Pancreas (tissue), 10 donors: Measurements from ENCODE around the gene PTPN14. TPM values are rescaled to one million over a fixed set of nuclear protein-coding genes. Genes with fewer than 3 reads are reported as not detected.

Experiments used
- ATAC-seq, 4 donors: fragments of 200-7000 bp; cut with Tn5 transposase; one replicate each; pipeline versions ENCODE4 v1.8.0 to v1.9.1; 2020; ENCODE audit warnings: mild to moderate bottlenecking in 4 of 4, moderate library complexity in 4 of 4
- DNase-seq, 6 donors: peaks; one replicate each; pipeline ENCODE4 v3.0.0-alpha.2; 2020
- FAIRE-seq: peaks from 2 replicates; lab custom pipeline; 2012; peaks lifted over from hg19 to GRCh38; lab: Jason Lieb, UNC
- H3K27ac ChIP-seq, 4 donors: fragments of 200-600 bp; sonication (generic); 1 replicate in 3 of 4; 2 replicates in 1 of 4; pipeline versions ENCODE4 v1.5.0 to v1.8.0; 2020
- H3K27me3 ChIP-seq, 4 donors: fragments of 200-600 bp; one replicate each; pipeline ENCODE4 v1.8.0; 2021
- H3K36me3 ChIP-seq, 3 donors: fragments of 200-600 bp; sonication (generic) in 1 of 3; one replicate each; pipeline versions ENCODE4 v1.5.0 to v1.8.0; 2020 to 2021
- H3K4me1 ChIP-seq, 3 donors: fragments of 200-600 bp; one replicate each; pipeline ENCODE4 v1.8.0; 2021
- H3K4me3 ChIP-seq, 4 donors: fragments of 200-600 bp; sonication (generic) in 2 of 4; one replicate each; pipeline versions ENCODE4 v1.5.0 to v1.8.0; 2020 to 2021
- H3K9me3 ChIP-seq, 4 donors: fragments of 200-600 bp; one replicate each; pipeline ENCODE4 v1.8.0; 2021
- CTCF ChIP-seq, 4 donors: fragments of 200-600 bp; sonication (generic) in 3 of 4; IDR thresholded peaks; one replicate each; pipeline versions ENCODE4 v1.5.0 to v1.8.0; 2021; ENCODE audit warnings: antibody characterized with exemption in 4 of 4
- WGBS, 2 donors: extraction: QIAGEN DNeasy Blood & Tissue Kit; methylation state at CpG; one replicate each; pipeline ENCODE4 v1.1.7; 2013; 5-methylcytosine and 5-hydroxymethylcytosine counted together
- intact Hi-C, 3 donors: fragments of 100-400 bp; cut with DNase I; formaldehyde crosslinking; loops; one replicate each; pipeline versions ENCODE4 v1.11.1 to v1.14.2; 2022
- polyA plus RNA-seq, 2 donors: library from polyadenylated mRNA; stranded (reverse); fragments of 200-250 nt; gene quantifications; one replicate each; pipeline ENCODE4 v1.2.3, GENCODE V29; 2013
- total RNA-seq, 6 donors: library from RNA; stranded (reverse); fragmentation: NEBNext Ultra II Directional in 4 of 6; extraction: Animal tissue kit (Norgen Biotek cat#: 25700) in 4 of 6; gene quantifications; one replicate each; pipeline versions ENCODE4 v1.2.1 to v1.2.4, GENCODE V29; 2021 to 2023
- donor health status: healthy with polysubstance abuse.
- donor health status: DM: no; HTN: no; CAD: no; lungs with moderate emphysema.
- donor health status: DM: no; HTN: no; CAD: no.
- donor health status: control.
- donor health status: control.
- donor health status: Bipolar disorder and iron deficiency.
- donor health status: DM: yes; HTN: yes; CAD: no.
- donor health status: DM: no; HTN: no; CAD: no.
- donor health status: DM: no; HTN: no; CAD: no.
- donor health status: DM: yes; HTN: yes; CAD: no.

PTPN14 gene
- total and polyA plus RNA-seq, 8 donors, result 1.9 to 17.5 (median 11.5) TPM

GRCh38 chr1:214425716-214426425, 125.5 kb downstream of the PTPN14 start:
- FAIRE-seq (no peak), ATAC-seq (no peak), DNase-seq (no peak)
- Histone ChIP-seq H3K36me3 (no peaks in the 10 kb centered on the region), H3K27ac (no peak overlapping the region), H3K4me1 (peaks cover 0 to 8% (median 1%) of the 10 kb centered on the region in 3 donors), H3K9me3 (no peaks in the 10 kb centered on the region), H3K4me3 (no peak overlapping the region), H3K27me3 (no peaks in the 10 kb centered on the region)
- TF ChIP-seq CTCF (IDR thresholded peaks at IDR 0.05), result no peak
- intact Hi-C loops, result no loop called here
- 90% methylated on average over 5 of the region's 5 CpGs for WGBS, 2 donors

GRCh38 chr1:214425101-214425500, 126.3 kb downstream of the PTPN14 start:
- intact Hi-C loops, result no loop called here
- no peaks in the 10 kb centered on the region for H3K9me3 ChIP-seq
- H3K27me3 ChIP-seq, result no peaks in the 10 kb centered on the region
- no peaks in the 10 kb centered on the region for H3K36me3 ChIP-seq
- peaks cover 2 to 9% (median 8%) of the 10 kb centered on the region in 3 donors for H3K4me1 ChIP-seq
- FAIRE-seq, result no peak
- TF ChIP-seq CTCF (IDR thresholded peaks at IDR 0.05), result no peak
- no peak overlapping the region for H3K4me3 ChIP-seq
- 87 to 93% methylated on average over 2 of the region's 2 CpGs for WGBS, 2 donors
- no peak overlapping the region for H3K27ac ChIP-seq
- DNase-seq, result no peak
- ATAC-seq, result no peak

GRCh38 chr1:214423045-214423444, 128.4 kb downstream of the PTPN14 start:
- DNase-seq (no peak), FAIRE-seq (no peak), ATAC-seq (no peak)
- peaks cover 2 to 12% (median 6%) of the 10 kb centered on the region in 3 donors for H3K4me1 ChIP-seq
- no peak overlapping the region for H3K27ac ChIP-seq
- H3K9me3 ChIP-seq, result no peaks in the 10 kb centered on the region
- no peak overlapping the region for H3K4me3 ChIP-seq
- H3K36me3 ChIP-seq, result no peaks in the 10 kb centered on the region
- 94% methylated on average over 5 of the region's 5 CpGs for WGBS, 2 donors
- intact Hi-C loops, result no loop called here
- H3K27me3 ChIP-seq, result no peaks in the 10 kb centered on the region
- TF ChIP-seq CTCF (IDR thresholded peaks at IDR 0.05), result no peak

GRCh38 chr1:214422137-214422671, 129.2 kb downstream of the PTPN14 start:
- Histone ChIP-seq H3K27me3 (no peaks in the 10 kb centered on the region), H3K36me3 (no peaks in the 10 kb centered on the region), H3K27ac (no peak overlapping the region), H3K9me3 (no peaks in the 10 kb centered on the region), H3K4me3 (no peak overlapping the region), H3K4me1 (peaks cover 0 to 12% (median 6%) of the 10 kb centered on the region in 3 donors)
- 91% methylated on average over 8 of the region's 8 CpGs for WGBS, 2 donors
- no peak for FAIRE-seq
- intact Hi-C loops, result no loop called here
- no peak for ATAC-seq
- no peak for DNase-seq
- no peak for TF ChIP-seq CTCF (IDR thresholded peaks at IDR 0.05)

GRCh38 chr1:214420833-214421232, 130.6 kb downstream of the PTPN14 start:
- Histone ChIP-seq H3K9me3 (no peaks in the 10 kb centered on the region), H3K4me1 (peaks cover 3 to 12% (median 6%) of the 10 kb centered on the region in 3 donors), H3K4me3 (no peak overlapping the region), H3K27me3 (no peaks in the 10 kb centered on the region), H3K27ac (no peak overlapping the region), H3K36me3 (no peaks in the 10 kb centered on the region)
- ATAC-seq (no peak), DNase-seq (no peak), FAIRE-seq (no peak)
- intact Hi-C loops, result no loop called here
- WGBS, 2 donors, result 47 to 96% methylated on average over 2 of the region's 2 CpGs
- no peak for TF ChIP-seq CTCF (IDR thresholded peaks at IDR 0.05)
